Neural cell (in vitro differentiated cells): ENCODE measurements around the gene CES5A. TPM values are rescaled to one million over a fixed set of nuclear protein-coding genes. Genes with fewer than 3 reads are reported as not detected.
"Not testable (repeated sequence)": the region's sequence is repeated elsewhere in the genome, so short reads cannot be mapped to it uniquely, and the experiment has no call there.

Experiments
- H2AFZ ChIP-seq: fragments of 200-600, 300-800 bp; sonication (generic), shearing (Covaris generic); 2 replicates; pipeline ENCODE4 v1.6.0; 2014; ENCODE audit warnings: low read depth, mild to moderate bottlenecking, antibody characterized with exemption, low read length, moderate library complexity
- H3F3A ChIP-seq: fragments of 200-600 bp; shearing (Covaris generic); 2 replicates; pipeline ENCODE4 v1.6.1; 2016; ENCODE audit warnings: mild to moderate bottlenecking, moderate library complexity, mixed read lengths, antibody characterized with exemption, low read length; ENCODE audit not compliant: insufficient read depth, poor library complexity, severe bottlenecking
- H3K27ac ChIP-seq: fragments of 200-600, 300-800 bp; sonication (generic), shearing (Covaris generic); 2 replicates; pipeline ENCODE4 v1.5.1; 2014; ENCODE audit warnings: mild to moderate bottlenecking, low read length, moderate library complexity
- H3K27me3 ChIP-seq: fragments of 300-800, 200-600 bp; sonication (generic), shearing (Covaris generic); 2 replicates; pipeline ENCODE4 v1.6.0; 2014; ENCODE audit warnings: mild to moderate bottlenecking, low read depth, low read length, moderate library complexity; ENCODE audit not compliant: insufficient read depth
- H3K36me3 ChIP-seq: fragments of 300-800, 200-600 bp; sonication (generic), shearing (Covaris generic); 2 replicates; pipeline ENCODE4 v1.5.1; 2014; ENCODE audit warnings: mild to moderate bottlenecking, antibody characterized with exemption, low read length, moderate library complexity; ENCODE audit not compliant: insufficient read depth
- H3K4me2 ChIP-seq: fragments of 300-800, 200-600 bp; sonication (generic), shearing (Covaris generic); 2 replicates; pipeline ENCODE4 v1.6.0; 2014; ENCODE audit warnings: mild to moderate bottlenecking, low read length
- H3K4me3 ChIP-seq: fragments of 300-800, 200-600 bp; sonication (generic), shearing (Covaris generic); 2 replicates; pipeline ENCODE4 v1.5.1; 2014; ENCODE audit warnings: mild to moderate bottlenecking, low read length, moderate library complexity
- H3K79me2 ChIP-seq: fragments of 200-600 bp; shearing (Covaris generic); replicated peaks from 2 replicates; pipeline ENCODE4 v1.6.0; 2014; ENCODE audit warnings: mild to moderate bottlenecking, low read length, moderate library complexity; ENCODE audit not compliant: insufficient read depth
- H3K9ac ChIP-seq: fragments of 300-800, 200-600 bp; sonication (generic), shearing (Covaris generic); 2 replicates; pipeline ENCODE4 v1.6.1; 2016; ENCODE audit warnings: mild to moderate bottlenecking, low read length, mixed read lengths
- H3K9me2 ChIP-seq: fragments of 200-600 bp; shearing (Covaris generic); 2 replicates; pipeline ENCODE4 v1.6.1; 2016; ENCODE audit warnings: mild to moderate bottlenecking, low read length, mixed read lengths; ENCODE audit not compliant: insufficient read depth
- H3K9me3 ChIP-seq: fragments of 200-600, 300-800 bp; sonication (generic), shearing (Covaris generic); 2 replicates; pipeline ENCODE4 v1.6.1; 2016; ENCODE audit warnings: mild to moderate bottlenecking, mixed run types, low read length, moderate library complexity, mixed read lengths
- H4K20me1 ChIP-seq: fragments of 200-600 bp; shearing (Covaris generic); 2 replicates; pipeline ENCODE4 v1.6.1; 2016; ENCODE audit warnings: mild to moderate bottlenecking, mixed run types; ENCODE audit not compliant: insufficient read depth
- CTCF ChIP-seq: fragments of 450-650 bp; IDR thresholded peaks from 2 replicates; pipeline ENCODE4 v1.5.1; 2014; ENCODE audit warnings: antibody characterized with exemption, mild to moderate bottlenecking, moderate library complexity; ENCODE audit not compliant: poor library complexity, severe bottlenecking
- EP300 ChIP-seq: fragments of 450-650 bp; conservative IDR thresholded peaks from 2 replicates; pipeline ENCODE4 v1.6.1; 2014; ENCODE audit warnings: antibody characterized with exemption, mild to moderate bottlenecking, moderate library complexity; ENCODE audit not compliant: poor library complexity, severe bottlenecking
- EZH2 ChIP-seq: fragments of 200-600, 300-800 bp; shearing (Covaris generic), sonication (generic); IDR thresholded peaks from 2 replicates; pipeline ENCODE4 v1.6.1; 2014; ENCODE audit warnings: antibody characterized with exemption, low read length, borderline replicate concordance, mild to moderate bottlenecking; ENCODE audit not compliant: insufficient read depth, poor library complexity, severe bottlenecking
- MXI1 ChIP-seq: fragments of 450-650 bp; conservative IDR thresholded peaks from 2 replicates; pipeline ENCODE4 v1.6.1; 2014; ENCODE audit warnings: antibody characterized with exemption, mild to moderate bottlenecking; ENCODE audit not compliant: poor library complexity, severe bottlenecking
- RAD21 ChIP-seq: fragments of 450-650 bp; conservative IDR thresholded peaks from 2 replicates; pipeline ENCODE4 v1.6.1; 2014; ENCODE audit warnings: antibody characterized with exemption, mild to moderate bottlenecking, moderate library complexity
- REST ChIP-seq: IDR thresholded peaks from 2 replicates; pipeline ENCODE4 v1.6.1; 2012; ENCODE audit warnings: borderline replicate concordance
- SMC3 ChIP-seq: fragments of 450-650 bp; conservative IDR thresholded peaks from 2 replicates; pipeline ENCODE4 v1.6.1; 2014; ENCODE audit warnings: antibody characterized with exemption, mild to moderate bottlenecking, moderate library complexity; ENCODE audit not compliant: poor library complexity
- polyA plus RNA-seq: library from polyadenylated mRNA; depleted of rRNA; stranded (reverse); fragments of >200 nt; gene quantifications from 2 replicates; pipeline ENCODE4 v1.2.3, GENCODE V29; 2014

Gene CES5A
- polyA plus RNA-seq, 1 donor from 2014 or later = 0.27 TPM

DNA sequence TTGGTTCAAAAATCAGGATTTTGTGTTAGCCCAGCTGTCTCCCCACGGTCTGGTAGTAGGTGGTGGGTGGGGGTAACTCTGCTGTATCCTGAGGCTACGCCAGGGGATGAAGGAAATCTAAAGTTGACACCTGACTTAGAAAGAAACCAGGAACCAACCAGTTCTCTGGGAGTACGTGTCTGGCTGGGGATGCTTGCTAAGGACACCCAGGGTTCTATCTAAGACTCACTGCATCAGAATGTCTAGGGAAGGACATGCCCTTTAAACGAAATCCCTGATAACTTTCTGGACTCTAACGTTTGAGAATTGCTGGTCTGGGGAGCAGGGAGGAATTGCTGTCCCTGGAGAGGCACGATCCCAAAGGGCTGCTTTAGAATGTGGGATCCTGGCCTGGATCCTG is 39.2 kb upstream of the CES5A start:
- Histone ChIP-seq H3K79me2 (no peaks in the 10 kb centered on the region), H3K9me2 (no peaks in the 10 kb centered on the region), H3K36me3 (no peaks in the 10 kb centered on the region), H3K9me3 (no peaks in the 10 kb centered on the region), H3K9ac (no peak overlapping the region), H2AFZ (no peak overlapping the region), H3K27me3 (no peaks in the 10 kb centered on the region), H3K27ac (peak overlapping the region; percentile 98), H3K4me3 (no peak overlapping the region), H4K20me1 (no peaks in the 10 kb centered on the region), H3K4me2 (no peak overlapping the region), H3F3A (no peaks in the 10 kb centered on the region)
- TF ChIP-seq REST (no peak), SMC3 (no peak), EP300 (no peak), EZH2 (no peak), RAD21 (no peak), MXI1 (no peak)

GRCh38 chr16:55913716-55914115 is 38.5 kb upstream of the CES5A start:
- no peaks in the 10 kb centered on the region for H3F3A ChIP-seq
- no peak overlapping the region for H2AFZ ChIP-seq
- no peak overlapping the region for H3K4me2 ChIP-seq
- H3K9me2 ChIP-seq = no peaks in the 10 kb centered on the region
- H3K27ac ChIP-seq = peak overlapping the region; percentile 98
- H3K36me3 ChIP-seq = no peaks in the 10 kb centered on the region
- no peaks in the 10 kb centered on the region for H4K20me1 ChIP-seq
- no peaks in the 10 kb centered on the region for H3K9me3 ChIP-seq
- no peak for TF ChIP-seq RAD21
- no peak for TF ChIP-seq EP300
- no peak for TF ChIP-seq MXI1
- TF ChIP-seq REST = no peak
- TF ChIP-seq SMC3 = no peak
- no peak for TF ChIP-seq CTCF
- TF ChIP-seq EZH2 = no peak
- no peaks in the 10 kb centered on the region for H3K79me2 ChIP-seq
- H3K27me3 ChIP-seq = no peaks in the 10 kb centered on the region
- H3K4me3 ChIP-seq = no peak overlapping the region
- H3K9ac ChIP-seq = peak overlapping the region; percentile 32

DNA sequence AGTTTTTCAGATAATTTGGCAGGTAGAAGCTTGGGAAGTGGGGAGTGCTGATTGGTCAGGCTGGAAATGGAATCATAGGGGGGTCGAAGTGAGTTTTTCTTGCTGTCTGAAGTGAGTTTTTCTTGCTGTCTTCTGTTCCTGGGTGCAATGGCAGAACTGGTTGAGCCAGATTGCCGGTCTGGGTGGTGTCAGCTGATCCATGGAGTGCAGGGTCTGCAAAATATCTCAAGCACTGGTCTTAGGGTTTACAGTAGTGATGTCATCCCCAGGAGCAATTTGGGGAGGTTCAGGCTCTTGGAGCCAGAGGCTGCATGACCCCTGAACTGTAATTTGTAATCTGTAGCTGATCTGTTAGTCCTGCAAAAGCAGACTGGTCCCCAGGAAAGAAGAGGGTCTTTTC is 37.9 kb upstream of the CES5A start:
- Histone ChIP-seq H3K9ac (peak overlapping the region; percentile 75), H3K4me3 (peak overlapping the region; percentile 41), H3K27ac (peak overlapping the region; percentile 98)
- H2AFZ ChIP-seq, H3K4me2 ChIP-seq, H4K20me1 ChIP-seq, H3F3A ChIP-seq, H3K36me3 ChIP-seq, H3K9me3 ChIP-seq, H3K27me3 ChIP-seq, H3K9me2 ChIP-seq, H3K79me2 ChIP-seq: not testable (repeated sequence)
